GM19324 (cell line): ENCODE results near the gene ECEL1.

ENCODE experiments used
- ATAC-seq: cut with Tn5 transposase; IDR thresholded peaks from one replicate; pipeline ENCODE4 v1.9.1; 2021; ENCODE audit warnings: mild to moderate bottlenecking, moderate library complexity; ENCODE audit not compliant: unreplicated experiment, low FRiP score

The ECEL1 gene

GRCh38 chr2:232431705-232432590, 55.7 kb downstream of the ECEL1 start:
- no peak for ATAC-seq
